ENCODE results near the gene TMEM239. TPM values are rescaled to one million over a fixed set of nuclear protein-coding genes. Genes with fewer than 3 reads are reported as not detected.
"Not testable (repeated sequence)": the region's sequence is repeated elsewhere in the genome, so short reads cannot be mapped to it uniquely, and the experiment has no call there.

Gene TMEM239
- total RNA-seq, 1 donor from 2014 or later = not detected

GRCh38 chr20:2807019-2807418 lies 9.1 kb upstream of the TMEM239 start:
- TF ChIP-seq CTCF (IDR thresholded peaks at IDR 0.05; ENCODE audit: insufficient read depth, low read length, poor library complexity, severe bottlenecking) = no peak
- Histone ChIP-seq H3K36me3 (ENCODE audit: control insufficient read depth, insufficient read depth, low read length) (no peaks in the 10 kb centered on the region), H3K27me3 (ENCODE audit: control insufficient read depth, insufficient read depth, low read length) (peaks cover 42% of the 10 kb centered on the region), H3K4me3 (ENCODE audit: low read depth, low read length) (no peak overlapping the region)
- DNase-seq (ENCODE audit: low read depth) = no peak

GRCh38 chr20:2807929-2808328 lies 8.2 kb upstream of the TMEM239 start:
- H3K36me3 ChIP-seq (ENCODE audit: control insufficient read depth, insufficient read depth, low read length); DNase-seq (ENCODE audit: low read depth); H3K4me3 ChIP-seq (ENCODE audit: low read depth, low read length): not testable (repeated sequence)
- H3K27me3 ChIP-seq (ENCODE audit: control insufficient read depth, insufficient read depth, low read length) = peaks cover 35% of the 10 kb centered on the region

- Histone ChIP-seq H3K27me3 (ENCODE audit: control insufficient read depth, insufficient read depth, low read length) (peaks cover 23% of the 10 kb centered on the region), H3K36me3 (ENCODE audit: control insufficient read depth, insufficient read depth, low read length) (no peaks in the 10 kb centered on the region), H3K4me3 (ENCODE audit: low read depth, low read length) (no peak overlapping the region)
- no peak for DNase-seq (ENCODE audit: low read depth)
- no peak for TF ChIP-seq CTCF (IDR thresholded peaks at IDR 0.05; ENCODE audit: insufficient read depth, low read length, poor library complexity, severe bottlenecking)
Observed at GRCh38 chr20:2809690-2810089, 6.5 kb upstream of the TMEM239 start.

GRCh38 chr20:2812189-2812588 lies 4.0 kb upstream of the TMEM239 start:
- H3K27me3 ChIP-seq (ENCODE audit: control insufficient read depth, insufficient read depth, low read length) = peaks cover 8% of the 10 kb centered on the region
- no peak for DNase-seq (ENCODE audit: low read depth)
- no peaks in the 10 kb centered on the region for H3K36me3 ChIP-seq (ENCODE audit: control insufficient read depth, insufficient read depth, low read length)
- no peak for TF ChIP-seq CTCF (IDR thresholded peaks at IDR 0.05; ENCODE audit: insufficient read depth, low read length, poor library complexity, severe bottlenecking)
- H3K4me3 ChIP-seq (ENCODE audit: low read depth, low read length) = no peak overlapping the region

- DNase-seq (ENCODE audit: low read depth) = no peak
- Histone ChIP-seq H3K36me3 (ENCODE audit: control insufficient read depth, insufficient read depth, low read length) (no peaks in the 10 kb centered on the region), H3K27me3 (ENCODE audit: control insufficient read depth, insufficient read depth, low read length) (peaks cover 6% of the 10 kb centered on the region), H3K4me3 (ENCODE audit: low read depth, low read length) (no peak overlapping the region)
- no peak for TF ChIP-seq CTCF (IDR thresholded peaks at IDR 0.05; ENCODE audit: insufficient read depth, low read length, poor library complexity, severe bottlenecking)
Observed at GRCh38 chr20:2814076-2814475, 2.1 kb upstream of the TMEM239 start.

GRCh38 chr20:2814587-2815051 lies 1.5 kb upstream of the TMEM239 start, which contains the start of gene C20orf141:
Gene C20orf141, plus strand, starts transcription at chr20:2814987. Its CDS starts 198 bp downstream, at chr20:2815185.
- Histone ChIP-seq H3K4me3 (ENCODE audit: low read depth, low read length) (no peak within 1 kb of the TSS), H3K36me3 (ENCODE audit: control insufficient read depth, insufficient read depth, low read length) (no peaks in the 10 kb centered on the region), H3K27me3 (ENCODE audit: control insufficient read depth, insufficient read depth, low read length) (peaks cover 6% of the 10 kb centered on the region)
- DNase-seq (ENCODE audit: low read depth) = peak; percentile 85
- no peak for TF ChIP-seq CTCF (IDR thresholded peaks at IDR 0.05; ENCODE audit: insufficient read depth, low read length, poor library complexity, severe bottlenecking)

Data from kidney epithelial cell (primary cell).